GM19351 (cell line): ENCODE measurements around the gene LAMA4.

Experiments
- ATAC-seq: cut with Tn5 transposase; IDR thresholded peaks from one replicate; pipeline ENCODE4 v1.9.1; 2021; ENCODE audit warnings: mild to moderate bottlenecking, moderate library complexity; ENCODE audit not compliant: unreplicated experiment

LAMA4 gene

GRCh38 chr6:112274774-112275173 lies 20.4 kb upstream of the LAMA4 start:
- ATAC-seq = no peak

GRCh38 chr6:112272799-112273198 lies 18.4 kb upstream of the LAMA4 start:
- ATAC-seq = no peak

DNA sequence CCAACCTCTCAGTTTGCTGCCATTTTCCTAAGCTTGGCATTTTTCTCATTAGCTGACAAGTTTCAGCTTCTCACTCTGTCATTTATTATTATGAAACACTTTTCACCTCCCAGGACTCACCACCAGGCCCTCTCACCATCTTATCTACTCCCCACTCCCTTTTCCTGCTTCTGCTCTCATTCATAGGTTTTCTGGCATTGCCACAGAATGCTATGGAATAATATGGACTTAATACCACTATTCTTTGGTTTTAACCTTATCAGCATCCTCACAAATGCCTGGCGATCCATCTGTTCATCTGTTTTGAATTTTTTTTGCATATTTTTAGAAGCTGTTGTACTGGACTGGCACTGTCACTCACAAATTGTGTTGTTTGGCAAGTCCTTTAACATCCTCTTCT lies 16.4 kb upstream of the LAMA4 start:
- ATAC-seq = no peak

DNA sequence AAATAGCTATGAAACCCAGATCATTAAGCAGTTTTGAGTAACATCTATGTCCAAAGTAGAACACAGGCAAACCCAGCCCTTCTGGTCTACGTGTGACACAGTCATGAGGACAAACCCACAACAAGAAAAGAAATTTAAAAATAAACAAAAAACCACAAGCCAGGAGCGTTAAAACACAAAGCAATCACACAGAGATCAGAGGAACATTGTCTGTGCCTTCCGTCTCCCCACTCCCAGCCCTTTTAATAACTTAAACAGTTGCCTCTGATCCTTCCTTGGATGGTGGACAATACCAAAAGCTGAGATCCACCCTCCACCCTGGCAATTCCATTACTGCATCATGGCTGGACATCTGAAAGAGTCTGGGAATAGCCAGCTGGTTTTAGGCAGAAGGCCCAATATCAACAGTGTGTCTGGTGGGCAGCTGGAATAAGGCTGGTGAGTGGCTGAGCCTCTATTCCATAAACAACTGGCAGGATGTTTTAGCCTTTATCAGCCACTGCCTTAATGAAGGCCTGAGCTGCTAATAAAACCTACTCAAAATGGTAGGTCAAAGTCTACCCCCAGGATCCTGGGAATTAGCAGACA lies 15.7 kb upstream of the LAMA4 start:
- no peak for ATAC-seq

GRCh38 chr6:112269114-112269513 lies 14.7 kb upstream of the LAMA4 start:
- ATAC-seq = no peak

- no peak for ATAC-seq
Measured at GRCh38 chr6:112268654-112269053, 14.3 kb upstream of the LAMA4 start.

GRCh38 chr6:112268019-112268418 lies 13.7 kb upstream of the LAMA4 start:
- ATAC-seq = no peak

- no peak for ATAC-seq
Measured at GRCh38 chr6:112266331-112266730, 12.0 kb upstream of the LAMA4 start.

GRCh38 chr6:112259337-112259675 lies 4.9 kb upstream of the LAMA4 start:
- ATAC-seq = no peak

DNA sequence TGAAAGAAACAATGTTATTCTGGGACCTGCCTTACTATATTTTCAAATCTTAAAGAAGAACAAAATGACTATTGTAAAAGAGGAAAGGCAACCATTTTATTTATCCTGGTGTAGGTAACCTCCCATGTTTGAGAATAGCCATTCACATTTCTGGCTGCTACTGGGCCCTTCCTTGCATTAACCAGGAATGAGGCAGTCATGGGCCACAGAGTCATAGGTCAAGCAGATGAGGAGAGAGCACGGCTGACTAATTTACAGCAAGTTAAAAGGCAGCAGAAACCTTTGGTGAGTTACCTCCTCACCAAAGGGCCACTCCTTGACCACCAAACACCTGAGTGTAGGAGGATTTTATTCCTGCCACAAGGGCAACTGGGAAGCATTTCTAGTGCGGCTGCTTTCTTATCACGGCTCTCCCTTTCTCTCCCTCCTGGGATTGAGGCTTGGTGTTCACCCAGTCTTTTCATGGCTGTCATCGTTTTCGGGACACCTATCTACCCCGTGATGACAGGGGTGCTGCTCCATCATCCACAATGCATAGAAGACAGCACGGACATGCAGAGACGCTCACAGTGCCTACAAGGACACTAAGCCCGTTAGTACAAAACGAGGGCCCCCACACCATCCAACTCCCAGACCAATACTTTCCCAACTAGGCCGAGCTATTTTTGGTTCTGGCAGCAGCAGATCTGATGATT lies 4.4 kb upstream of the LAMA4 start:
- ATAC-seq = no peak

DNA sequence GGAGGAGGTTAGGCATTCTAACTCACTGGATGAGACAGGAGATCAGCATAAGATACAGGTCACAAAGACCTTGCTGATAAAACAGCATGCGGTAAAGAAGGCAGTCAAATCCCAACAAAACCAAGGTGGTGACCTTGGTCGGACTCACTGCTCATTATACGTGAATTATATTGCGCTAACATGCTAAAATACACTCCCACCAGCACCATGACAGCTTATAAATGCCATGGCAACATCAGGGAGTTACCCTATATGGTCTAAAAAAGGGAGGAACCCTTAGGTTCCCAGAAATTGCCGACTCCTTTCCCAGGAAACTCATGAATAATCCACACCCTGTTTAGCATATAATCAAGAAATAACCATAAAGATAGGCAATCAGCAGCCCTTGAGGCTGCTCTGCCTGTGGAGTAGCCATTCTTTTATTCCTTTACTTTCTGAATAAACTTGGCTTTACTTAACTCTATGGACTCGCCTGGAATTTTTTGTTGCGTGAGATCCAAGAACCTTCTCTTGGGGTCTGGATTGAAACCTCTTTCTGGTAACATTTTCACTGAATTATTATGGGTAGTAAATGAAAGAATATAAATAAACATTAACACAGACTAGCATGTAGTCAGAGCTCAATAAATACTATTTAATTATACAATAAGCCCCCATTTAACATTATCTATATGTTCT lies 3.0 kb upstream of the LAMA4 start:
- no peak for ATAC-seq

DNA sequence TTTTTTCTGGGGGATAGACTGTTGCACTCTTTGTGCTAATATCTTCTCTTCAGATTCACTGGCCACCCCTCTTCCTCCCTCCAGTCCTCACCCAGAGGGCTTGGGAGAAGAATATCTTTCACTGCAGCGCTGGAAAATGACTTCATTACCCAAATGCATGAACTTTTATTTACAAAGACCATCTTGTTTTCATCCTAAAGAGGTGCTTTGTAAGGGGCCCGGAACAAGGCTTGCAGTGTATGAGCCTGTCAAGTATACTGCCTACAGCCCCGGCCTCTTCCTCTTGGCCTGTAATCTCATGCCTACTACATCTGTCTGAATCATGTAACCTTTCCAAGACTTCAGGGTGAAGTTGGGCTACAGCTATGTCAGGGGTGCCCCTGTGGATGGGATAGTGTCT lies 554 bp upstream of the LAMA4 start:
- no peak for ATAC-seq

DNA sequence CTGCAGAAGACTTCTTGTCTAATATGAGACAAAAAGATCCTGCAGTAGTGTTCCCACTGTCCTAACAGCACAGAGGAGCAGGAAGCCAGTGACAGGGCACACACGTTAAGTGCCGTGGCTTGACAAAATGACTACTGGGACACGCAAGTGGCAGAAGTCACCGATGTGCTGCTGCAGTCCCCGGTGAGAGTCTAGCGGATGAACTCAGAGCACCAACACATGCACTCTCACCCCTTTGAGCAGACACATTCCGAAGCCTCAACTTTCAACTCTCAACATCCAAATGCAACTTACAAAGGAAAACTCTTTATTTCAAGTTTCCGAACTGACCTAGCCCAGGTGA lies 898 bp downstream of the LAMA4 start:
- ATAC-seq = no peak

- ATAC-seq = no peak
Measured at GRCh38 chr6:112252571-112253497, 1.5 kb downstream of the LAMA4 start.

DNA sequence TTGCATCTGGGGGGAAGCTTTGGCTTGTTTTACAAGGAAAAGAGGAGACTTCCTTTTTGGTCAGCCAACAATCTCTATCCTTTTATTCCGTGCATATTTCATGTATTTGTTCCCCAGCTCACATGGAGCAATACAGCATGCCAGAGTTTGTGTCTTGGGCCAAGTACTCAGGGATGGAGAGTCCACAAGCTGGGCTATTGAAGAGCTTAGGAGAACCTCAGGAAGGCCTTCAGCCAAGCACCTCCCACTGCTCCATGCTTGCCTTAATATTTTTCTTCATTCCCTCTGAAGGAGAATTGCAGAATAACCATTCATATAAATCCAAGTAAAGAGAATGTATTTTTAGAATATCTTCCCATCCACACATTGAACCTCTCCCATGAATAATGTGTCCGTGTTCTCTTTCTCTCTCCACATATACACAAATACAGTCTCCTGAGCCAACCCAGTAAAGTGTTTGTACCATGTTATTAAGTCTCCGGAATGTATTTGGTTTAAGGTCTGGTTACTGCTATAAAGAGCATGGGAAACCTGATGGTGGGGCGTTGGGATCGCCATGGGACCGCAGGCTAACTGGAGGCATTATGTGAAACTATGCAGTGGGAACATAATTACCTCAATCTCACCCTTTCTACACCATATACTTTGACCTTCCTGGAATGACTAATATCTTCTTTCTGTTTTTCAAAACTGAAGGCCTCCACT lies 3.0 kb downstream of the LAMA4 start:
- ATAC-seq = no peak

DNA sequence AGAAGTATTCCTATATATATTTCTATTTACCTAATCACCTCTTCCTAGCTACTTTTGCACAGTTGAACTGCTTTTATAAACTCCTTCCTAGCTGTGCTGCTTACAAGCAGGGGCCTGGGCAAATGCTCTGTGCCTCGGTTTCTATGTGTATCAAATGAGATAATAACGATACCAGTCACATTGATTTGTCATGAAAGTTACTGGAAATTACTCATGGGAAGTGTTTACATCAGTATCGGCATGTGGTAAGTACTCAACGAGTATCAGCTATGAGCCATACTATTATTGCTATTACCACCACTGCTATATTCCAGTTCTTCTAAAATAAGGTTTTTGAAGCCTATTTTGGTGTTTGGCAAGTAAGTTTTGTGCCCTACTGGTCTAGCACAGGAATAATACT lies 4.9 kb downstream of the LAMA4 start:
- no peak for ATAC-seq

DNA sequence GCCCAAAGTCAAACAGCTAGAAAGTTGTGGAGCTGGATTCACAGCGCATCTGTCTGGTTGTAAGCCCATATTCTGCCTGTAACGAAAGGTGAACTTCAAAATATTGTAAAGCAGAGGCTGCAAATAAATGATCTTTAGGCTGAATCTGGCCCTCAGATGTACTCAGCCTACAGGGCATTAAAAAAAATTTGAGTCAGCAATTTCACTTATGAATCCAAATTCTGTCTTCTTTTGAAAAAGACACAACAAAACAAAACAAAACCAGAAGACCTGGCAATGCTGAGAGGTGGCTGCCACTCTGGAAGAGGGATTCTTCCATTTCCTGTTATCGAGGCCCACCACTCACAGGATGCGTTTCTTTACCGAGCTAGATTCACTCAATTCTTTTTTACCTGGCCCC lies 7.1 kb downstream of the LAMA4 start:
- no peak for ATAC-seq

DNA sequence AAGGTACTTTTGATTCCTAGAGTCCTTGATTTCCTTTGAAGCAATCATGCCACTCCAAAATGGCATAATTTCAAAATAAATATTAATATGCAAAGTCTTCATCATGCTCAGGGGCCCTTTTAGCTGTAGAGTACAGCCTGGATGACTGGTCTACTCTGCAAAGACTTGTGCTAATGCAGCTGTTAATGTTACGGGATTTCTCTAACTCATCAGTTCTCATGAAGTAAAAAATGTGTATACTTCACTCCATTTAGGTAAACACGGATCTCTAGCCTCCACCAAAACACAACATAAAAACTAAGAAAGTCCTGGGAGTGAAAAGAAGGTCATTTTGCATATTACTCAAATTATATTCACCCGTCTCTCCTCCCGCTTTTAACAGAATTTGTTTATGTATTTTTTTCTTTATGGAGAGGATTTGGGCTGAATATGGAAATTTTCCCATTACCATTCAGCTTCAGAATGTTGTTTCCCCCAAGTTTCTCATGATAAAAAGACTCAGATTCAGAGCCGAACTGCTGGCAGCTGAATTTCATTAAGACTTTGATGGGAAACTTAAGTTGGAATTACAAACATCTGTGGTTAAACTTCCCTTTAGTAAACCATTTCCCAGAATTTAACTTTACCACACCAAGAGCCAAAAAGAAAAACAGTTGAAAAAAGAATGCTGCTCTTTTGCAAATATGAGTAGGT lies 8.7 kb downstream of the LAMA4 start:
- ATAC-seq = no peak

DNA sequence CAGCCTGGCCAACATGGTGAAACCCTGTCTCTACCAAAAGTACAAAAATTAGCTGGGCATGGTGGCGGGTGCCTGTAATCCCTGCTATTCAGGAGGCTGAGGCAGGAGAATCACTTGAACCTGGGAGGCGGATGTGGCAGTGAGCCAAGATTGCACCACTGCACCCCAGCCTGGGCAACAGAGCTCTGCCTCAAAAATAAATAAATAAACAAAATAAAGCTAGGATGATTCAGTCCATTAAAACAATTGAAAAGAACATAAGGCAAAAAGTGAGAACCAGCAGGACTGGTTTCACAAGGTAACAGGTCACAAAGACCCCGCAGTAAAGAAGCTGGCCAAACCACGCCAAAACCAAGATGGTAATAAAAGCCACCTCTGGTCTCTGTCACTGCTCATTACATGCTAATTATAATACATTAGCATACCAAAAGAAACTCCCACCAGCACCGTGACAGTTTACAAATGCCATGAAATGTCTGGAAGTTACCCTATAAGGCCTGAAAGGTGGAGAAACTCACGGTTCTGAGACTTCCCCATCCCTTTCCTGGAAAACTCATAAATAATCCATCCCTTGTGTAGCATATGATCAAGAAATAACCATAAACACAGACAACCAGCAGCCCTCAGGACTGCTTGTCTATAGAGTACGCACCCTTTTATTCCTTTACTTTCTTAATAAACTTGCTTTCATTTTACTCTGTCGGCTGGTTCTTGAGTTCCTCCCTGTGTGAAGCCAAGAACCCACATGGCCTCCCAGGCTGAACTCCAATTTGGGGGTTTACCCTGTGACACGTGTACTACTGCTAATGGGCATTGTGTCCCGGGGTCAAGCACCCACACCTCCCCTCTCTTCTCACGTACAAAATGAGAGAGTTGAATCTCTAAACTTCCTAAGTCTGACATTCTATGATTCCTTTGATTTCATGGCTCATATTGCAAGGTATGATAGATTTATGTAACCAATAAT lies 10.2 kb downstream of the LAMA4 start:
- ATAC-seq = no peak
